KMS-11 (cell line): ENCODE results near the gene SSTR3.

ENCODE experiments used
- H2AFZ ChIP-seq: fragments of 200-600 bp; sonication (generic); 2 replicates; pipeline ENCODE4 v1.6.1; 2016; ENCODE audit warnings: antibody characterized with exemption, mixed run types, low read depth
- H3K27ac ChIP-seq: fragments of 200-600 bp; sonication (generic); 2 replicates; pipeline ENCODE4 v1.6.1; 2016; ENCODE audit warnings: mild to moderate bottlenecking, mixed run types
- H3K27me3 ChIP-seq: fragments of 200-600 bp; sonication (generic); 2 replicates; pipeline ENCODE4 v1.6.1; 2017; ENCODE audit warnings: mild to moderate bottlenecking, low read depth, mixed run types, moderate library complexity; ENCODE audit not compliant: insufficient read depth
- H3K36me3 ChIP-seq: fragments of 200-600 bp; sonication (generic); 2 replicates; pipeline ENCODE4 v1.6.1; 2017; ENCODE audit warnings: mild to moderate bottlenecking, mixed run types; ENCODE audit not compliant: insufficient read depth
- H3K4me1 ChIP-seq: fragments of 200-600 bp; sonication (generic); 2 replicates; pipeline ENCODE4 v1.6.1; 2016; ENCODE audit warnings: mild to moderate bottlenecking, low read depth, mixed run types; ENCODE audit not compliant: poor library complexity, severe bottlenecking
- H3K4me2 ChIP-seq: fragments of 200-600 bp; sonication (generic); 2 replicates; pipeline ENCODE4 v1.7.0; 2016; ENCODE audit warnings: mild to moderate bottlenecking, mixed run types
- H3K4me3 ChIP-seq: fragments of 200-600 bp; sonication (generic); IDR thresholded peaks from 2 replicates; pipeline ENCODE4 v1.6.1; 2017; ENCODE audit warnings: low read depth, low read length, mixed read lengths; ENCODE audit not compliant: insufficient read depth
- H3K79me2 ChIP-seq: fragments of 200-600 bp; sonication (generic); 2 replicates; pipeline ENCODE4 v1.6.1; 2016; ENCODE audit warnings: low read depth, mixed run types; ENCODE audit not compliant: insufficient read depth
- H3K9ac ChIP-seq: fragments of 200-600 bp; sonication (generic); 2 replicates; pipeline ENCODE4 v1.6.1; 2016; ENCODE audit warnings: mild to moderate bottlenecking, mixed run types
- H4K20me1 ChIP-seq: fragments of 200-600 bp; sonication (generic); 2 replicates; pipeline ENCODE4 v1.6.1; 2016; ENCODE audit warnings: mild to moderate bottlenecking, mixed run types; ENCODE audit not compliant: insufficient read depth
- TF ChIP-seq, protein P1 (sequence below): fragments of 200-600 bp; sonication (generic); conservative IDR thresholded peaks from 2 replicates; pipeline ENCODE4 v1.6.1; 2017; ENCODE audit warnings: low read depth, mild to moderate bottlenecking, antibody characterized with exemption, low read length, moderate library complexity, mixed read lengths

Gene SSTR3

DNA sequence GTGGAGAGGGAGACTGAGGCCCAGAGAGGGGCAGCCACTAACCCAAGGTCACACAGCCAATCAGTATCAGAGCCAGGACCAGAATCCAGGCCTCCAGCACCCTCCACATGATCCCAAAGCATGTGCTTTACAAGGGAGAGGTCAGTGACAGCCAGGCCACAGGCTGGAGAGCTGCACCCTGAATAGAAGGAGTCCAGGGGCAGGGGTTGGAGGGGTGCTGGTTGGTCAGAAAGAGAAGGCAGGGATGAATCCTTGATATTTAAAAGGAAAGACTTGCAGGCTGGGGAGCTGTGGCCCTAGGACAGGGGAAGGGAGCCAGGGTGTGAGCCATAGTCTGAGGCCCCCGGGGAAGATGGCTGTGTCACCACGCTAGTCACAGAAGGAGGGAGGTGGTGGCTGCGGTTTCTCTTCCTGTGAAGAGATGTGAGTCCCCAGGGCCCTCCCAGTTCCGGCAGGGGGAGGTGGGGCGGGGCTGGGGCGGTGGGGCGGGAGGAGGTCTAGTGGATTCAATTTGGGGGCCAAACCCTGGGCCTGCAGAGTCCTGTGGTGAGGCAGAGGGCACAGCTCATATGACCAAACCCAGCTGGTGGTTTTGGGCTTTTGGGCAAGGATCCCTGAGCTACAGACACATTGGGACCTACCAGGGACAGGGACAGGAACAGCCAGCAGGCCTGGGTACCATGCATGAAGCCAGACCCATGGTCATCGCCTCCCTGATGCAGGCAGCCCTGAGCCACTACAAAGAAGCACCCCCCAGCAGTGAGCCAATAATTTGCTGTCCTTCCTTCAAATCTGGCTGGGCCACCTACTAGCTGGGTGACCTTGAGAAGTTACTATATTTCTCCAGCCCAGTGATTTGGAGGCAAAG is 17.8 kb upstream of the SSTR3 start:
- H2AFZ ChIP-seq: no peak overlapping the region
- peaks cover 5% of the 10 kb centered on the region; the same call in 1 of the 2 replicates for H3K36me3 ChIP-seq
- TF ChIP-seq, protein P1, sequence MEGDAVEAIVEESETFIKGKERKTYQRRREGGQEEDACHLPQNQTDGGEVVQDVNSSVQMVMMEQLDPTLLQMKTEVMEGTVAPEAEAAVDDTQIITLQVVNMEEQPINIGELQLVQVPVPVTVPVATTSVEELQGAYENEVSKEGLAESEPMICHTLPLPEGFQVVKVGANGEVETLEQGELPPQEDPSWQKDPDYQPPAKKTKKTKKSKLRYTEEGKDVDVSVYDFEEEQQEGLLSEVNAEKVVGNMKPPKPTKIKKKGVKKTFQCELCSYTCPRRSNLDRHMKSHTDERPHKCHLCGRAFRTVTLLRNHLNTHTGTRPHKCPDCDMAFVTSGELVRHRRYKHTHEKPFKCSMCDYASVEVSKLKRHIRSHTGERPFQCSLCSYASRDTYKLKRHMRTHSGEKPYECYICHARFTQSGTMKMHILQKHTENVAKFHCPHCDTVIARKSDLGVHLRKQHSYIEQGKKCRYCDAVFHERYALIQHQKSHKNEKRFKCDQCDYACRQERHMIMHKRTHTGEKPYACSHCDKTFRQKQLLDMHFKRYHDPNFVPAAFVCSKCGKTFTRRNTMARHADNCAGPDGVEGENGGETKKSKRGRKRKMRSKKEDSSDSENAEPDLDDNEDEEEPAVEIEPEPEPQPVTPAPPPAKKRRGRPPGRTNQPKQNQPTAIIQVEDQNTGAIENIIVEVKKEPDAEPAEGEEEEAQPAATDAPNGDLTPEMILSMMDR: no peak
- peak overlapping the region; percentile 98 for H3K27ac ChIP-seq
- H3K27me3 ChIP-seq: no peaks in the 10 kb centered on the region
- H3K4me1 ChIP-seq: peaks cover 87% of the 10 kb centered on the region
- H3K9ac ChIP-seq: peak overlapping the region; percentile 83
- peak overlapping the region; percentile 99 for H3K4me2 ChIP-seq
- H3K79me2 ChIP-seq: peaks cover 18% of the 10 kb centered on the region; the same call in 1 of the 2 replicates
- no peak overlapping the region for H3K4me3 ChIP-seq
- H4K20me1 ChIP-seq: no peaks in the 10 kb centered on the region

DNA sequence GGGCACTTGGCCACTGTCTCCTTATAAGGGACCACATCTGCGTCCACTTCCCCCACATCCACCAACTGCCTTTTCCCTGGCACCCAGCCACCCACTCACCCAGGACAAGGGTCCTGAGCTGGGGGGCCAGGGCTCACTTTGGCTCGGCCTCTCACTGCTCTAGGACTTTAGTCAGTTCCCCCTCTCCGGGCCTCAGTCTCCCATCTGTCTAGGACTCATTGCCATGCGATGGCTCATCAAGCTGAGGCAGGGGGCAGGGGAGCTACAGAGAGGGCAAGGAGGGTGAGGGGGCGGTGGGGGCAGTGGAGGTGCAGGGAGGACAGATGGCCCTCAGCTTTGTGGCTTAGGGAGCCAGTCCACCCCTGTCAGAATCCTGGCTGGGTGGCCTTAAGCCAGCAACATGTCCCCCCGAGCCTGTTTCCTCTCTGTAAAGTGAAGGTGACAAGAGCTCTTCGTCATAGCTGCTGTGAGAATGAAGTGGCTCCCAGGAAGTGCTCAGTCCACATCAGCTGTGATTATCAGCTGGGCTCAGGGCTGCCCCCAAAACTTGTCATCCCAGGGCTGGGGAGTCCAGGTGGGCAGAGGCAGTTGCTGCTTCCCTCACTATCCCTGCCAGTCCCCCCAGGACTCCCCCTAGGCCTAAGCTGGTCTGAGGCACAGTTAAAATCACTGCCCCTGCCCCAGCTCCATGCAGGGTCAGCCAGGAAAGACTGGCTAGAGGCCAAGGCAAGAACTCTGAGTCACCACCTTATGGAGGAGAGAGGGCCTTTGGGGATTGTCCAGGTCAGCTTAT is 16.9 kb upstream of the SSTR3 start:
- peaks cover 87% of the 10 kb centered on the region for H3K4me1 ChIP-seq
- peak overlapping the region; percentile 83 for H3K9ac ChIP-seq
- TF ChIP-seq, protein P1: no peak
- no peak overlapping the region for H3K4me3 ChIP-seq
- peak overlapping the region; percentile 99 for H3K4me2 ChIP-seq
- peaks cover 11% of the 10 kb centered on the region; the same call in 1 of the 2 replicates for H3K79me2 ChIP-seq
- H4K20me1 ChIP-seq: no peaks in the 10 kb centered on the region
- peak overlapping the region; percentile 98 for H3K27ac ChIP-seq
- no peaks in the 10 kb centered on the region for H3K27me3 ChIP-seq
- H3K36me3 ChIP-seq: peaks cover 5% of the 10 kb centered on the region; the same call in 1 of the 2 replicates
- no peak overlapping the region for H2AFZ ChIP-seq

DNA sequence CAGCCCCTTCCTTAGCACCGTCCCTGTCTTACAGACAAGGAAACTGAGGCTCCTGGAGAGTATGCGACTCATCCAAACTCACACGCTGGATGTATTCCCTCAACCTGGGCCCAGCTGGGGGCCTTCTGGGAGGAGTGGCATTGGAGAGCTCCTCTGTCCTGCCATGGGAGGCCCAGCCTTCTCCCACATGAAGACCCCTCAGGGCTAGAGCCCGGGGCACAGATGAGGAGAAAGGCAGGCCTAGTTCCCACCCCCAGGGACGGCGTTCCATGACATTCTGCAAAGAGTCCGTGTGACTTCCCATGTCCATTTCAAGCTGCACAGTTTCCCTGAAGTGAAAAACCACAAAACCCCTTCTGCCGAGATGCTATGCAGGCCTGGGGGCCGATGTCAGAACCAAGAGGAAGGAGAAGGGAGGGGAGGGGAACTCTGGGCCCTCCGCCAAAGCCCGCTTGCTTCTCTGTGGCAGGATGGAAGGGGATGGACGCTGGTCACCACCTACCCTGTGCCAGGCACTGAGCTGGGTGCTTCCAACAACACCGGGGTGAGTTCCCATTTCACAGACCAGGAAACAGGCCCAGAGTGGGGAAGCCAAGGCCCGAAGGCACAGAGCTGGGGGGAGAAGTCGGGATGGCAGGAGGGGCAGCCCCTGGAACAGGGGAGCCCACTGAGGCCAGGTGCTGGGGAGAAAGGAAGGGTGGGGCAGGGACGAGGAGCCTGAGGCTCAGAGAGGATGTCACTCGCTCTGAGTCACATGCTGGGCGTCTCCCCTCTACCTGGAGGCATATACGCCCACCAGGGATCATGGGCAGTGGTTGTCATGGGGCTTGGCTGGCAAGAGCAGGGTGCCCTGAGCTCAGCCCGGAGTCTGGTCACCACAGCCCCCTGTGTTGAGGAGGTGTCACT is 16.1 kb upstream of the SSTR3 start:
- Histone ChIP-seq H4K20me1 (no peaks in the 10 kb centered on the region), H3K36me3 (peaks cover 5% of the 10 kb centered on the region; the same call in 1 of the 2 replicates)

More for the DNA sequence above, 16.1 kb upstream of the SSTR3 start:
- H3K27ac ChIP-seq: peak overlapping the region; percentile 98; the same call in 1 of the 2 replicates
- no peak overlapping the region for H2AFZ ChIP-seq
- H3K79me2 ChIP-seq: peaks cover 11% of the 10 kb centered on the region; the same call in 1 of the 2 replicates
- no peaks in the 10 kb centered on the region for H3K27me3 ChIP-seq
- peaks cover 88% of the 10 kb centered on the region for H3K4me1 ChIP-seq
- no peak overlapping the region for H3K9ac ChIP-seq
- TF ChIP-seq, protein P1: no peak
- no peak overlapping the region for H3K4me3 ChIP-seq
- peak overlapping the region; percentile 99; the same call in 1 of the 2 replicates for H3K4me2 ChIP-seq
